Cerebellar cortex (tissue), 1 donor: ENCODE measurements around the gene PPP6R2.

ENCODE experiments used
- DNase-seq: peaks from one replicate; pipeline ENCODE4 v3.0.0-alpha.2; 2015; ENCODE audit warnings: low spot score

PPP6R2 gene

DNA sequence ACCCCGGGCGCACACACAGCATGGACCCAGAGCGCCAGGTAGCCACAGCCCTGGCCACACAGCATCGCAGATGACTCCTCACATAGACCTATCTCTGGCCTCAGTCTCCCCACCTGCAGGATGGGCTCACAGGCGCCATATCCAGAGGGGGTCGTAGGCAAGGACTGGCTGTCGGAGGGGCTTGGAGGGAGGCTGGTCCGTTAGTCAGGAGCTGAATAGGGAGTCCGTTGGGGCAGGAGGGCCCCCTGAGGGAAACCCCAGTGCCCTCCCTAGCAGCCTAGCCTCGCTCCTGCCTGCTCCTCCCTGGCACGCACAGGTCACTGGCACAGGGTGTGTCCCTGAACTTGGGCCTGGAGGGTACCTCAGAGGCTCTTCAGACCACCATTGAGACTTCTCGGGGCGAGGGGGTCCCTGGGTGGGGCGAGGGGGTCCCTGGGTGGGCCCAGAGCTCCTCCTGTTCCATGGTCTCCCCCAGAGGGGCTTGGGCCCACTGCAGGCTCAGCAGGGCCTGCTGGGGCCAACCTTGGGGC is 37.7 kb upstream of the PPP6R2 start:
- DNase-seq: no peak

DNA sequence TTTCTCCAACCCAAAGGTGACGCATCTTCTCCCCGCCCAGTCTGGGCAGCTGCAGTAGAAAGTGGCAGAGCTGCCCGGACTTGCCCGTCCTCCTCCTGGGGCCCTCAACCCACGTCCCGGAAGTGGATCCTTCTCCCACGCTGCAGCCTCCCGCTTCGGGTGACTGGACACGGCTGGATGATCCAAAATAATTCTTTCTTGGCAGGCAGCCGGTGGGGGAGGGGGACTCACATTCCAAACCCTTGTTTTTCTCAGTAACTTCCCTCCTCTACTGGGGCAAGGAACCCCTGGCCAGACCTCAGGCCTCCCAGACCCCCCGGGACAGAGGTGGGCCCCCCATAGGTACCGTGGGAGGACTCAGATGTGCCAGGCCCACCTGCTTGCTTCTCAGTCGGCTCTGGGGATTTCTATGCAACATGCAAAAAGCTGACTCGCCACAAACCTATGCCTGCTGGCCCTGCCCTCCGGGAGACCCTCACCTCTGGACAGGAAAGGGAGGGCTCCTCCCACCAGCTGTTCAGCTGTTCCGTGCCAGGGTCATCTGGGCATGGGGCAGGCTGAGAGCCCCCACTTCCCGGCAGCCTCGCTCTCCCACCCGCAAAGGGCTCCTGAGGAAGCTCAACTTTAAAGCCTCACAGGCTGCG is 37.1 kb upstream of the PPP6R2 start:
- DNase-seq: peak; percentile 52

DNA sequence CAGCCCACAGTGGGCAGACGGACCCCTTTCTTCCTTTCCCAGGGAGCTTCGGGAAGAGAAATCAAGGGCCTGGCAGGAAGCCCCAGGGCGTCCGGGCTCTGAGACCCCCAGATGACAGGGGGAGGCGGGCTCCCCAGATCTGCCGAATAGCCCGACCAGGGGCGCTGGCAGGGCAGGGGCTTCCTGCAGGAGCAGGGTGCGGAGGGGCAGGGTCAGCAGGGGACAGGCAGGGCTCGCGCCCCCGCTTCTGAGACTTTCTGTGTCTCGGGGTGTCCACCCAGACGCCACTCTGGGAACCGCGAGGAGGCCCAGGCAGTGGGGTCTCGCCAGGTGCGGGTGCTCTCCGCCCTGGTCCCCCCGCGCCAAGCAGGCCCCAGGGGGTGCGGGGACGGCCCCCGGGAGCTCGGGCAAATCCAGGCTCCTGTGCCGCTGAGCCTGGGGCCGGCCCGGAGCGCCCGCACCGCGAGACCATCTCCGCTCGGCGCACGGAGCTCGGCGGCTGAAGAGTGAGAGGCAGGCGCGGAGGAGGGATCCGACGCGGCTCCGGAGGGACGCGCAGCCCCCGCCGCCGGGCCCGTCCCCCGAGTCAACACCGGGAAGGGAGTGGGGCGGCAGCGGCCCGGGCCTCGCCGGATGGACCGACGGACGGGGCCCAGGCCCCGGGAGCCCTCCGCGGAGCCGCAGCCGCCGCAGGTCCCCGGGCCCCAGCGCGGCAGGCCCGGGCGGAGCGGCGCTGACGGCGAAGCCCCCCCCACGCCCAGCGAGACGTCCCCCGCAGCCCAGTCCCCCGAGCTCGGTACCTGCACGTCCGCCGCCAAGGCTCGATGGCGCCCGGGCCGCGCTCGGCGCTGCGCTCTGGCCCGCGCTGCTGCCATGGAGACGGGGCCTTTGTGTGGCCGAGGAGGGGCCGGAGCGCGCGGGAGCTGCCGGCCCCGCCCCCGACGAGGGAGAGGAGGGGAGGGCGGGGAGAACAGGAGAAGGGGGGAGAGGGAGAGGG is 36.1 kb upstream of the PPP6R2 start, which contains the start of gene PLXNB2:
PLXNB2 (minus strand) TSS at position 894 of the 997 bp plus-strand sequence. CDS start 17,062 bp downstream, outside the sequence.
- DNase-seq: peak; percentile 82

GRCh38 chr22:50307890-50308596 is 35.1 kb upstream of the PPP6R2 start:
- no peak for DNase-seq

- DNase-seq: peak; percentile 70
Measured at GRCh38 chr22:50308597-50308935, 34.6 kb upstream of the PPP6R2 start.

DNA sequence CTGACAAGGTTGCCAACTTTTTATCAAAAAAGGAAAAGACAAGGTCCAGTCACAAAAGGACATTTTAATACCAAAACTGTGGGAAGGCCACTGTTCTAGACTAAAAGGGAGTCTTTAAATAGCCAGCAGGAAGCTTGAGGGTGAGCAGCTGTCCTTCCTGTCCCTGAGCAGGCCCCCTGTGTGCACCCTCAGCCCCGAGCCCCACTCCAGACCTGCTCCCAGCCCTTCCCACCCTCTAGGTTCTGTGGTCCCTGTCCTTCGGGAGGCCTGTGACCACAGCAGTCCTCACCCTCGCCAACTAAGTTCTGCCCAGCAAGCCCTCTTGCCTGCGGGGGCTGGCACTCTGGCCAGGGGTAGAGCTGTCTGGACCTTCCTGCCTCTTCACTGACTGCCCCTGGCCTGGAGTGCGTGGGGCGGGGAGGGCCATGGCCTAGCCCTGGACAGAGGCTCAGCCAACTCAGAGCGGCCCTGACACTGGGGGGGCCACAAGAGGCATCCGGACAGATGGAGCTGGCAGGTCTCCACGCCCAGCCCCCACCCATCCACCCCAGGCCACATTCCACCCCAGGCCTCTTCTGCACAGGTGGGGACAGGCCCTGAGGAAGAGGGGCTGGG is 34.0 kb upstream of the PPP6R2 start:
- no peak for DNase-seq

- no peak for DNase-seq
Measured at GRCh38 chr22:50309601-50309991, 33.5 kb upstream of the PPP6R2 start.

- DNase-seq: no peak
Measured at GRCh38 chr22:50310031-50310722, 33.0 kb upstream of the PPP6R2 start.

DNA sequence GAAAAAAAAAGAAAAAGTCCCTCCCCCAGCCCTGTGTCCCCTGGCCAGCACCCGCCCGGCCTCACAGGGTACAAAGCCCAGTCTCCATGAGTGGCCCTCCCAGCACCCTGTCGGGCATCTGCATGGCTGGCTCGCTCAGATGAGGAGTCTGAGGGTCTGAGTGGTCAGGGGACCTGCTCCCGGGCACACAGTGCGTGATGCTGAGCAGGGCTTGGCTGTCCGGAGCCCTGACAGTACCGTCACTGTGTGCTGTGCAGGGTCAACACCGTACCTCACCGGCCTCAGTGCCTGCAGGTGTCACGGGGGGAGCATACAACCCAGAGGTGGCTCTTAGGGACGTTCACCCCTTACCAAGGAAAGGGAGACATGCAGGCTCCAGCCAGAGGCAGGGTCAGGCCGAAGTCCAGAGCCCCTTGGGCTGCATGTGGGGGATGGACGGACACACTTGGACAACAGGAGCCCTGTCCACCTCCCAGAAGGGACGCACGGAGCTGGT is 32.1 kb upstream of the PPP6R2 start:
- DNase-seq: no peak

GRCh38 chr22:50311606-50312351 is 31.3 kb upstream of the PPP6R2 start:
- no peak for DNase-seq

DNA sequence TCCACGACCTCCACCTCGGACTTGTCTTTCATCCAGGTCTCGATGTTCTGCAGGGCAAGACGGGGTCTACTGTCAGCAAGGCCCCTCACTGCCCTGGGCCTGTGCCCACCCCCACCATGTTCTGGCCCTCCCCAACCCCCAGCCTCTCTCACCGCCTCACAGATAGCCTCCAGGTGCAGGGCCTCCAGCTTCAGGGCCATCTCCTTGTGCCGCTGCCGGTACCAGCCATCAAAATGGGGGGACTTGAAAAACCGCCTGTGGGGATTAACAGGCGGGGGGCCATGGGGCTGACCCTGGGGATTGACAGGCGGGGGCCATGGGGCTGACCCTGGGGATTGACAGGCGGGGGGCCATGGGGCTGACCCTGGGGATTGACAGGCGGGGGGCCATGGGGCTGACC is 30.8 kb upstream of the PPP6R2 start:
- DNase-seq: no peak

DNA sequence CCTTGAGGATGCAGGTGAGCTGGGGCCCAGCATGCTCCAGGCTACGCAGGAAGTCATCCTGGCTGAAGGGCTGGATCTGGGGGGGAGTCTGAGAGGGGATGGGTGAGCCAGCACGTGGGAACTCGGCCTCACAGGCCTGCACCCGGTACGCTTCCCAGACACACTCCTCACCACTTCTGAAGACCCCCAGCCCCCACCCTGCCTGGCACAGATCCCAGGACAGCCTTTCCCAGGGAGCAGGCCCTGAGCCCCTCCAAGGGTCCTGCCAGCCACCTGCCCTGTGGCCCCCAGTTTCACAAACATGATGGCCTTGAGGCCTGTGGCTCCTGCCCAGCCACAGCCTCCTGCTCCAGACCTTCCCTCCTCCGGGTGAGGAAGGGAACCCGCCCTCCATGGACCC is 30.1 kb upstream of the PPP6R2 start:
- no peak for DNase-seq

GRCh38 chr22:50313600-50313999 is 29.5 kb upstream of the PPP6R2 start:
- DNase-seq: no peak

DNA sequence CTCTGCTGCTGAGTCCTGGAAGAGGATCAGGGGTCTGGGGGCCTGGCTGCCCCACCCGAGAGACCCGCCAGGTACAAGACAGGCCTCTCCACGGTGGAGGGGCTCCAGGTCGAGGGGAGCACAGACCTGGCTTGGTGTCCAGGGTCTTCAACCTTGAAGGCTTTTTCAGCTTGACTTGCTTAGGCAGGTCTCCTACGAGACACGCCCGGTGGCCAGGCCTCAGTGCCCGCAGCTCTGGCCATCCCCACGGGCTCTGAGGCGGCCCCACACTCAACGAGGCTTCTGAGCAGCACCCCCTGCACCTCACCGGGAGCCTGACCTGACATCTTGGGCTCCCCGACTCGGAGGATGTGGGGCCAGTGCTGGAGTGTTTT is 29.1 kb upstream of the PPP6R2 start:
- DNase-seq: no peak

DNA sequence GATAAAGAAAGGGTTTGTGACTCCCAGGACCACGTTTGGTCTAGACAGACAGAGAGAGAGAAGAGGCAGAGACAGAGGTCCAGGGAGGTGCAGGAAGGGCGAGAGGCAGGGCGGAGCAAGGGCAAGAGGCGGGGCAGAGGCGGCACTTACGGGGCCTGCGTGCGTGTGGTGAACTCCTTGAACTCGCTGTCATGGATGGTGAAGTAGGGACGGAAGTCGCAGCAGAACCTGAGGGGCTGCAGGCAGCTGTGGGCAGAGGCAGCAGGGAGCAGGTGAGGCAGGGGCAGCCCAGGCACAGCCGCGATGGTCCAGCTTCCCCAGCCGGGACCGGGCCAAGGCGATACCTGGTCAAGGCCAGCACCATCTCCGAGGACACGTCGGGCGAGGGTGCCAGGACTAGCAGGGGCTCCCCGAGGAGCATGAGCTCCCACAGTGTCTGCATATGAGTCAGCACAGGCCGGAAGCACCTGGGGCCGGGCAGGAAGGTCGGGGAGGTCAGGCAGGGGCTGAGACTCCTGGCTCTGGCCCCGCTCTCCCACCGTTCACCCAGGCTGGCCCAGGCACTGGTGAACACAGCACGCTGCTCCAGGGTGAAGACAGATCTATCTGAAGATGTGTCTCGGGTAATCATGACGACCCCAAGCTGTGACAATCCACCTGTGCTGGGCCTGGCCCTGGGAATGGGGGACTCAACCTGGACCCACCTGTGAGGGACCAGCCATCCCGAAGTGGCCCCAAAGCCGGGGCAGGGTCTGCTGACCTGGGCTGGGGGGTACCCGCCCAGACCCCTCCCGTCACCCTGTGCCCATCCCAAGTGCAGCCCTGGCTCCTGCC is 28.5 kb upstream of the PPP6R2 start:
- no peak for DNase-seq

- no peak for DNase-seq
Measured at GRCh38 chr22:50315289-50316113, 27.6 kb upstream of the PPP6R2 start.

- no peak for DNase-seq
Measured at GRCh38 chr22:50316114-50317065, 26.7 kb upstream of the PPP6R2 start.
